Vagina (tissue), 2 donors: ENCODE results near the gene STX3.

ENCODE experiments used
- CTCF ChIP-seq, 3 experiments: fragments of 450-650 bp in 2 of 3; fragments of 200-600 bp in 1 of 3; sonication (generic) in 1 of 3; IDR thresholded peaks; one replicate each; pipeline ENCODE4 v1.5.1; 2017 to 2019; ENCODE audit warnings: antibody characterized with exemption in 3 of 3, mild to moderate bottlenecking in 2 of 3, moderate library complexity in 2 of 3
- POLR2A ChIP-seq, 2 donors: fragments of 450-650 bp; IDR thresholded peaks; one replicate each; pipeline ENCODE4 v1.6.1; 2017; ENCODE audit warnings: antibody characterized with exemption in 2 of 2, mild to moderate bottlenecking in 2 of 2, moderate library complexity in 2 of 2
- POLR2AphosphoS5 ChIP-seq, 2 donors: sonication (generic); formaldehyde crosslinking; IDR thresholded peaks; one replicate each; pipeline ENCODE4 v1.9.0; 2017; ENCODE audit warnings: antibody characterized with exemption in 2 of 2, mild to moderate bottlenecking in 2 of 2, low read depth in 1 of 2; ENCODE audit not compliant: insufficient read depth in 1 of 2

DNA sequence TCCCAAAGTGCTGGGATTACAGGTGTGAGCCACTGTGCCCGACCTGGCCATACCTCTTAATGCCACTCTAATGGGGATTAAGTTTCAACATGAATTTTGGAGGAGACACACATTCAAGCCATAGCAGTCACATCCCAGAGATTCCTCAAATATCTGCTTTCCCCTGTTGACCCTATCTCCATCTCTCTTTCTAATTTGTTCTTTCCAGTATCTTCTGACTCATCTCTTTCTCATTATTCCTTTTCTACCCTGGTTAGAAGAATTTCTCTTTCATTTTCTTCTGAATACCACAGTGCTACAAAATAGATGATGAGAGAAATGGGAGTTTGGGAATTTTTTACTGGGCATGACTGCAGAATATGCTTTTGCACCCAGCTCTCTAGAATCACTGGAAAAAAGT lies 46.6 kb upstream of the STX3 start:
- TF ChIP-seq CTCF (IDR thresholded peaks at IDR 0.05) (no peak), POLR2A (IDR thresholded peaks at IDR 0.05) (no peak), POLR2AphosphoS5 (IDR thresholded peaks at IDR 0.05; ENCODE audit: insufficient read depth in 1 of 2, low read depth in 1 of 2) (no peak)
